ENCODE data around the gene ACSL3.

The ACSL3 gene

DNA sequence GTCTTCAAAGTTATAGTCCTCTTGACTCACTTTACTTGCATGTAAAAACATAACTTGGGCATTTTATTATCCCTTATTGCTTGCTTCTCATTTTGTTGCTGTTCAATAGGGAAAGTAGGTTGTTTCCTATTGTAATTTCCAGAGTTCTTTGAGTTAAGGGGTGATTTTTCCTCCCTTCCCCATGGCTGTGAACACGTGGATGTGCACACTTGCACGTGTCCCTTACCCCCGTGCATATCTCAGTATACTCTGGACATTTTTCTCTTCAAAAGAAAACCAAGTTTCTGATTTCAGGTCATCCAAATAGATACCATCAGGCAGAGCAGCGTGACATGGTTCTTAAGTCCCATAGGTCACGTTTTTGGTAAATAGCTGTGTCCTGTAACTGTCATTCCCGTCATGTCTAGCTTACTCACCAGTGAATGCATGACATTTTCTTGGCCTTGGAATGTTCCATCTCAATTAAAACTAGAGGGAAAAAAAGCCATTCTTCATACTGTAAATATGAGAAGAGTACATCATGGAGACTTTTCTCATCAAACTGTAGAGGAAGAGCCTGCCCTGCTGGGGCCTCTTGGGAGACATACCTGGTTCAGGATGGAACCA is 107.8 kb downstream of the ACSL3 start:
- Histone ChIP-seq H3K36me3 (ENCODE audit: control insufficient read depth in 1 of 2, insufficient read depth in 2 of 2, low read length in 2 of 2) (no peaks in the 10 kb centered on the region), H3K4me1 (ENCODE audit: control insufficient read depth in 1 of 2, insufficient read depth in 2 of 2, low read length in 2 of 2) (no peaks in the 10 kb centered on the region), H3K4me3 (ENCODE audit: low read depth in 1 of 2, low read length in 2 of 2) (no peak overlapping the region), H3K27ac (ENCODE audit: low read depth, low read length) (no peak overlapping the region), H3K9ac (ENCODE audit: low read depth in 1 of 2, low read length in 2 of 2) (no peak overlapping the region), H3K9me3 (ENCODE audit: control insufficient read depth in 1 of 2, low read length in 2 of 2) (no peaks in the 10 kb centered on the region), H3K27me3 (ENCODE audit: control insufficient read depth in 1 of 2, insufficient read depth in 2 of 2, low read length in 2 of 2) (no peaks in the 10 kb centered on the region)

DNA sequence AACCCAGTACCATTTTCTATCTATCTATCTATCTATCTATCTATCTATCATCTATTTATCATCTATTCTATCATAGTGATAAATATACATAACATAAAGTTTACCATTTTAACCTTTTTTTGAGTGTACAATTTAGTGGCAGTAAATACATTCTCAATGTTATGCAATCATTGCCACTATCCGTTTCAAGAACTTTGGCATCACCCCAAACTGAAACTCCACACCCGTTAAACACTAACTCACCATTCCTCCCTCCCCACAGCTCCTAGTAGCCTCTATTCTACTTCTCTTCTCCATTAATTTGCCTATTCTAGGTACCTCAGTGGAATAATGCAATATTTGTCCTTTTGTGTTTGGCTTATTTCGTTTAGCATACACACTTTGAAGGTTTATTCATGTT is 108.7 kb downstream of the ACSL3 start:
- Histone ChIP-seq H3K36me3 (ENCODE audit: control insufficient read depth in 1 of 2, insufficient read depth in 2 of 2, low read length in 2 of 2) (no peaks in the 10 kb centered on the region), H3K4me1 (ENCODE audit: control insufficient read depth in 1 of 2, insufficient read depth in 2 of 2, low read length in 2 of 2) (no peaks in the 10 kb centered on the region), H3K27ac (ENCODE audit: low read depth, low read length) (no peak overlapping the region), H3K9ac (ENCODE audit: low read depth in 1 of 2, low read length in 2 of 2) (no peak overlapping the region), H3K9me3 (ENCODE audit: control insufficient read depth in 1 of 2, low read length in 2 of 2) (no peaks in the 10 kb centered on the region), H3K4me3 (ENCODE audit: low read depth in 1 of 2, low read length in 2 of 2) (no peak overlapping the region), H3K27me3 (ENCODE audit: control insufficient read depth in 1 of 2, insufficient read depth in 2 of 2, low read length in 2 of 2) (no peaks in the 10 kb centered on the region)

GRCh38 chr2:222972420-222972819 is 111.6 kb downstream of the ACSL3 start:
- H3K4me1 ChIP-seq (ENCODE audit: control insufficient read depth in 1 of 2, insufficient read depth in 2 of 2, low read length in 2 of 2) = no peaks in the 10 kb centered on the region
- no peaks in the 10 kb centered on the region for H3K9me3 ChIP-seq (ENCODE audit: control insufficient read depth in 1 of 2, low read length in 2 of 2)
- H3K9ac ChIP-seq (ENCODE audit: low read depth in 1 of 2, low read length in 2 of 2) = no peak overlapping the region
- H3K27ac ChIP-seq (ENCODE audit: low read depth, low read length) = no peak overlapping the region
- no peak overlapping the region for H3K4me3 ChIP-seq (ENCODE audit: low read depth in 1 of 2, low read length in 2 of 2)
- H3K36me3 ChIP-seq (ENCODE audit: control insufficient read depth in 1 of 2, insufficient read depth in 2 of 2, low read length in 2 of 2) = no peaks in the 10 kb centered on the region
- no peaks in the 10 kb centered on the region for H3K27me3 ChIP-seq (ENCODE audit: control insufficient read depth in 1 of 2, insufficient read depth in 2 of 2, low read length in 2 of 2)

GRCh38 chr2:222973237-222973636 is 112.4 kb downstream of the ACSL3 start:
- Histone ChIP-seq H3K9me3 (ENCODE audit: control insufficient read depth in 1 of 2, low read length in 2 of 2) (no peaks in the 10 kb centered on the region), H3K36me3 (ENCODE audit: control insufficient read depth in 1 of 2, insufficient read depth in 2 of 2, low read length in 2 of 2) (no peaks in the 10 kb centered on the region), H3K9ac (ENCODE audit: low read depth in 1 of 2, low read length in 2 of 2) (no peak overlapping the region), H3K27ac (ENCODE audit: low read depth, low read length) (no peak overlapping the region), H3K27me3 (ENCODE audit: control insufficient read depth in 1 of 2, insufficient read depth in 2 of 2, low read length in 2 of 2) (no peaks in the 10 kb centered on the region), H3K4me1 (ENCODE audit: control insufficient read depth in 1 of 2, insufficient read depth in 2 of 2, low read length in 2 of 2) (no peaks in the 10 kb centered on the region), H3K4me3 (ENCODE audit: low read depth in 1 of 2, low read length in 2 of 2) (no peak overlapping the region)

GRCh38 chr2:222973733-222974132 is 112.9 kb downstream of the ACSL3 start:
- Histone ChIP-seq H3K9me3 (ENCODE audit: control insufficient read depth in 1 of 2, low read length in 2 of 2) (no peaks in the 10 kb centered on the region), H3K9ac (ENCODE audit: low read depth in 1 of 2, low read length in 2 of 2) (no peak overlapping the region), H3K27ac (ENCODE audit: low read depth, low read length) (no peak overlapping the region), H3K36me3 (ENCODE audit: control insufficient read depth in 1 of 2, insufficient read depth in 2 of 2, low read length in 2 of 2) (no peaks in the 10 kb centered on the region), H3K27me3 (ENCODE audit: control insufficient read depth in 1 of 2, insufficient read depth in 2 of 2, low read length in 2 of 2) (no peaks in the 10 kb centered on the region), H3K4me3 (ENCODE audit: low read depth in 1 of 2, low read length in 2 of 2) (no peak overlapping the region), H3K4me1 (ENCODE audit: control insufficient read depth in 1 of 2, insufficient read depth in 2 of 2, low read length in 2 of 2) (no peaks in the 10 kb centered on the region)

GRCh38 chr2:222976521-222977061 is 115.8 kb downstream of the ACSL3 start:
- Histone ChIP-seq H3K27ac (ENCODE audit: low read depth, low read length) (no peak overlapping the region), H3K4me3 (ENCODE audit: low read depth in 1 of 2, low read length in 2 of 2) (no peak overlapping the region), H3K9ac (ENCODE audit: low read depth in 1 of 2, low read length in 2 of 2) (no peak overlapping the region), H3K36me3 (ENCODE audit: control insufficient read depth in 1 of 2, insufficient read depth in 2 of 2, low read length in 2 of 2) (no peaks in the 10 kb centered on the region), H3K9me3 (ENCODE audit: control insufficient read depth in 1 of 2, low read length in 2 of 2) (no peaks in the 10 kb centered on the region), H3K27me3 (ENCODE audit: control insufficient read depth in 1 of 2, insufficient read depth in 2 of 2, low read length in 2 of 2) (peaks cover 0 to 2% of the 10 kb centered on the region in 2 donors), H3K4me1 (ENCODE audit: control insufficient read depth in 1 of 2, insufficient read depth in 2 of 2, low read length in 2 of 2) (no peaks in the 10 kb centered on the region)

GRCh38 chr2:222977121-222977520 is 116.3 kb downstream of the ACSL3 start:
- Histone ChIP-seq H3K4me1 (ENCODE audit: control insufficient read depth in 1 of 2, insufficient read depth in 2 of 2, low read length in 2 of 2) (no peaks in the 10 kb centered on the region), H3K27ac (ENCODE audit: low read depth, low read length) (no peak overlapping the region), H3K9ac (ENCODE audit: low read depth in 1 of 2, low read length in 2 of 2) (no peak overlapping the region), H3K36me3 (ENCODE audit: control insufficient read depth in 1 of 2, insufficient read depth in 2 of 2, low read length in 2 of 2) (no peaks in the 10 kb centered on the region), H3K27me3 (ENCODE audit: control insufficient read depth in 1 of 2, insufficient read depth in 2 of 2, low read length in 2 of 2) (peaks cover 0 to 2% of the 10 kb centered on the region in 2 donors), H3K9me3 (ENCODE audit: control insufficient read depth in 1 of 2, low read length in 2 of 2) (no peaks in the 10 kb centered on the region), H3K4me3 (ENCODE audit: low read depth in 1 of 2, low read length in 2 of 2) (no peak overlapping the region)

DNA sequence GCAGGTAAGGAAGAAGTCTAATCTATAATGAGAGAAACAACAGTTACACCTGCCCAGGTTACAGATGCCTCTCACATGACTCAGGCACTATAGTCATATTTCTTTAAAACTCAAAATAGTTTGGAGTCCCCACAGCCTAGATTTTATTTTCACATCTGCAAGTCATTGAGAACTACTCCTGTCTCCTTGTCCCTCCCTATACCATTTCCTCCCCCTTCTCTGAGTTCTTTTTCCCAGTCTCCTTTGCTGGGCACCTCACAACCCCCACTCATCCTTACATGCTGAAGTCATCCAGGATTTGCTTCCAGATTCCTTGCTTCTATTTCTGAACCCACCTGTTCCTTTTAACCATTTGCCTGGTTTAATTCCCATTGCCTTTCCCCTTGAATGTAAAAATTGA is 118.0 kb downstream of the ACSL3 start:
- no peaks in the 10 kb centered on the region for H3K36me3 ChIP-seq (ENCODE audit: control insufficient read depth in 1 of 2, insufficient read depth in 2 of 2, low read length in 2 of 2)
- peaks cover 0 to 2% of the 10 kb centered on the region in 2 donors for H3K27me3 ChIP-seq (ENCODE audit: control insufficient read depth in 1 of 2, insufficient read depth in 2 of 2, low read length in 2 of 2)
- no peak overlapping the region for H3K4me3 ChIP-seq (ENCODE audit: low read depth in 1 of 2, low read length in 2 of 2)
- H3K4me1 ChIP-seq (ENCODE audit: control insufficient read depth in 1 of 2, insufficient read depth in 2 of 2, low read length in 2 of 2) = no peaks in the 10 kb centered on the region
- no peaks in the 10 kb centered on the region for H3K9me3 ChIP-seq (ENCODE audit: control insufficient read depth in 1 of 2, low read length in 2 of 2)
- no peak overlapping the region for H3K27ac ChIP-seq (ENCODE audit: low read depth, low read length)
- no peak overlapping the region for H3K9ac ChIP-seq (ENCODE audit: low read depth in 1 of 2, low read length in 2 of 2)

DNA sequence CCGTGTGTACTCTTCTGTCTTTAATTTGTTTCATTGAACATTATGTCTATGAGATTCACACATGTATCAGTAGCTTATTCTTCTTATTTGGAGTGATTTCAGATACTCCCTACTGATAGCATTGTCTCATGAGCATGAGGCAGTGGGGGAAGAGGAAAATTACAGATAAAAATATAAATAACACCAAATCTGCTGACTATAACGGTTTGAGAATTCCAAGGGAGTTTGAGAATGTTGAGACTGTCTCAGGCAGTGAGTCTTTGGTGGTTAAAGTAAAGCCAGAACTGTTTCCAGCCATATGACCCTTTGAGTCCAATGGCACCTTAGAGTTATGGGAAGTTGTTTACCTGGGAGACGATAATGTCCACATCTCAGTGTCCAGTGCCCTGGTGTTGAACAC is 118.6 kb downstream of the ACSL3 start:
- Histone ChIP-seq H3K4me3 (ENCODE audit: low read depth in 1 of 2, low read length in 2 of 2) (no peak overlapping the region), H3K36me3 (ENCODE audit: control insufficient read depth in 1 of 2, insufficient read depth in 2 of 2, low read length in 2 of 2) (no peaks in the 10 kb centered on the region), H3K9ac (ENCODE audit: low read depth in 1 of 2, low read length in 2 of 2) (no peak overlapping the region), H3K9me3 (ENCODE audit: control insufficient read depth in 1 of 2, low read length in 2 of 2) (no peaks in the 10 kb centered on the region), H3K4me1 (ENCODE audit: control insufficient read depth in 1 of 2, insufficient read depth in 2 of 2, low read length in 2 of 2) (no peaks in the 10 kb centered on the region), H3K27me3 (ENCODE audit: control insufficient read depth in 1 of 2, insufficient read depth in 2 of 2, low read length in 2 of 2) (peaks cover 0 to 2% of the 10 kb centered on the region in 2 donors), H3K27ac (ENCODE audit: low read depth, low read length) (no peak overlapping the region)

- H3K27me3 ChIP-seq (ENCODE audit: control insufficient read depth in 1 of 2, insufficient read depth in 2 of 2, low read length in 2 of 2) = peaks cover 0 to 2% of the 10 kb centered on the region in 2 donors
- no peak overlapping the region for H3K27ac ChIP-seq (ENCODE audit: low read depth, low read length)
- no peaks in the 10 kb centered on the region for H3K4me1 ChIP-seq (ENCODE audit: control insufficient read depth in 1 of 2, insufficient read depth in 2 of 2, low read length in 2 of 2)
- no peak overlapping the region for H3K9ac ChIP-seq (ENCODE audit: low read depth in 1 of 2, low read length in 2 of 2)
- no peaks in the 10 kb centered on the region for H3K9me3 ChIP-seq (ENCODE audit: control insufficient read depth in 1 of 2, low read length in 2 of 2)
- H3K36me3 ChIP-seq (ENCODE audit: control insufficient read depth in 1 of 2, insufficient read depth in 2 of 2, low read length in 2 of 2) = no peaks in the 10 kb centered on the region
- no peak overlapping the region for H3K4me3 ChIP-seq (ENCODE audit: low read depth in 1 of 2, low read length in 2 of 2)
Measured at GRCh38 chr2:222982010-222982908, 121.4 kb downstream of the ACSL3 start.
